IMR-90 (cell line): ENCODE data around the gene UNC5B. TPM values are rescaled to one million over a fixed set of nuclear protein-coding genes. Genes with fewer than 3 reads are reported as not detected.

Source experiments
- ATAC-seq: fragments of 200-7000 bp; cut with Tn5 transposase; 2 replicates; pipeline ENCODE4 v1.9.1; 2020; ENCODE audit warnings: low read depth, mild to moderate bottlenecking, moderate library complexity
- BruUV-seq: library from RNA; stranded (reverse); fragments of 400-500 nt; replicated peaks from 2 replicates; lab custom pipeline; 2021; lab: Mats Ljungman, UMichigan
- CTCF ChIA-PET: fragments of 300-600 bp; formaldehyde crosslinking; extraction: SDS; loops from one replicate; lab custom pipeline; 2021; ENCODE audit warnings: antibody characterized with exemption; lab: Yijun Ruan, JAX
- POLR2A ChIA-PET: fragments of 300-600 bp; sonication (Branson Sonifier 250); formaldehyde crosslinking; loops from one replicate; lab custom pipeline; 2022; ENCODE audit warnings: antibody characterized with exemption; ENCODE audit not compliant: unreplicated experiment; lab: Charles Lee
- DNase-seq: peaks from one replicate; pipeline ENCODE4 v3.0.0; 2013
- H2AFZ ChIP-seq: replicated peaks from 2 replicates; pipeline ENCODE3; 2013; ENCODE audit warnings: low read length, mild to moderate bottlenecking; ENCODE audit not compliant: poor library complexity
- H2AK5ac ChIP-seq: 2 replicates; pipeline ENCODE4 v1.6.1; 2013; ENCODE audit warnings: low read depth, low read length, inconsistent platforms
- H2AK9ac ChIP-seq: replicated peaks from 2 replicates; pipeline ENCODE3; 2013; ENCODE audit warnings: mild to moderate bottlenecking, low read depth, low read length, moderate library complexity; ENCODE audit not compliant: poor library complexity
- H2BK120ac ChIP-seq: 2 replicates; pipeline ENCODE4 v1.6.1; 2013; ENCODE audit warnings: low read depth, low read length, inconsistent platforms
- H2BK15ac ChIP-seq: 3 replicates; pipeline ENCODE4 v1.6.1; 2013; ENCODE audit warnings: low read depth, low read length, inconsistent platforms
- H2BK20ac ChIP-seq: 2 replicates; pipeline ENCODE4 v1.6.1; 2013; ENCODE audit warnings: low read depth, mild to moderate bottlenecking, inconsistent platforms, low read length, moderate library complexity
- H2BK5ac ChIP-seq: 2 replicates; pipeline ENCODE4 v1.6.1; 2013; ENCODE audit warnings: mild to moderate bottlenecking, low read depth, low read length, inconsistent platforms; ENCODE audit not compliant: poor library complexity, severe bottlenecking
- H3K14ac ChIP-seq: replicated peaks from 2 replicates; pipeline ENCODE4 v1.6.1; 2013; ENCODE audit warnings: low read depth, low read length, inconsistent platforms
- H3K18ac ChIP-seq: 2 replicates; pipeline ENCODE4 v1.6.1; 2013; ENCODE audit warnings: low read depth, low read length, control low read depth
- H3K23ac ChIP-seq: 2 replicates; pipeline ENCODE4 v1.6.1; 2013; ENCODE audit warnings: low read depth, low read length, inconsistent platforms
- H3K27ac ChIP-seq: 2 replicates; pipeline ENCODE4 v1.5.1; 2013; ENCODE audit warnings: mild to moderate bottlenecking, control low read depth, low read length; ENCODE audit not compliant: insufficient read depth
- H3K27me3 ChIP-seq: 2 replicates; pipeline ENCODE4 v1.6.1; 2013; ENCODE audit warnings: low read length; ENCODE audit not compliant: control insufficient read depth, insufficient read depth
- H3K36me3 ChIP-seq: 2 replicates; pipeline ENCODE4 v1.6.1; 2013; ENCODE audit warnings: low read length, mixed read lengths; ENCODE audit not compliant: control insufficient read depth, insufficient read depth
- H3K4ac ChIP-seq: 2 replicates; pipeline ENCODE4 v1.6.1; 2013; ENCODE audit warnings: low read depth, low read length, inconsistent platforms
- H3K4me1 ChIP-seq: 2 replicates; pipeline ENCODE4 v1.6.1; 2013; ENCODE audit warnings: low read length, mixed read lengths; ENCODE audit not compliant: control insufficient read depth, insufficient read depth
- H3K4me2 ChIP-seq: 2 replicates; pipeline ENCODE4 v1.6.1; 2013; ENCODE audit warnings: low read depth, mild to moderate bottlenecking, control low read depth, low read length, moderate library complexity
- H3K4me3 ChIP-seq: 2 replicates; pipeline ENCODE4 v1.5.1; 2013; ENCODE audit warnings: low read depth, mild to moderate bottlenecking, control low read depth, low read length, moderate library complexity; ENCODE audit not compliant: insufficient read depth
- H3K56ac ChIP-seq: 2 replicates; pipeline ENCODE4 v1.6.1; 2013; ENCODE audit warnings: low read length, inconsistent platforms; ENCODE audit not compliant: insufficient read depth; ENCODE audit errors: extremely low read depth
- H3K79me1 ChIP-seq, 2 experiments: 2 replicates each; pipeline ENCODE4 v1.6.1; 2013; ENCODE audit warnings: low read length in 2 of 2, inconsistent platforms in 1 of 2, low read depth in 1 of 2
- H3K9ac ChIP-seq: 2 replicates; pipeline ENCODE4 v1.6.1; 2013; ENCODE audit warnings: low read depth, low read length, control low read depth
- H3K9me1 ChIP-seq: 2 replicates; pipeline ENCODE4 v1.6.1; 2013; ENCODE audit warnings: low read length, inconsistent platforms; ENCODE audit not compliant: insufficient read depth
- H3K9me3 ChIP-seq: 2 replicates; pipeline ENCODE4 v1.6.1; 2013; ENCODE audit warnings: low read length; ENCODE audit not compliant: control insufficient read depth, insufficient read depth
- H4K20me1 ChIP-seq: 2 replicates; pipeline ENCODE4 v1.6.1; 2013; ENCODE audit warnings: low read length, inconsistent platforms; ENCODE audit not compliant: insufficient read depth
- H4K5ac ChIP-seq: 2 replicates; pipeline ENCODE4 v1.6.1; 2013; ENCODE audit warnings: mild to moderate bottlenecking, low read depth, low read length, control low read depth
- H4K8ac ChIP-seq, 2 experiments: 2 replicates each; pipeline ENCODE4 v1.6.1; 2013; ENCODE audit warnings: low read depth in 2 of 2, low read length in 2 of 2, control low read depth in 1 of 2, inconsistent platforms in 1 of 2
- H4K91ac ChIP-seq: 2 replicates; pipeline ENCODE4 v1.6.1; 2013; ENCODE audit warnings: low read depth, low read length, inconsistent platforms; ENCODE audit not compliant: insufficient read depth
- BHLHE40 ChIP-seq: fragments of 150-350 bp; IDR thresholded peaks from 2 replicates; pipeline ENCODE4 v1.6.1; 2016; ENCODE audit warnings: mild to moderate bottlenecking, low read depth, low read length
- CEBPB ChIP-seq: IDR thresholded peaks from 2 replicates; pipeline ENCODE4 v1.6.1; 2012; ENCODE audit warnings: low read depth, low read length, improper control_type of control experiment
- CHD1 ChIP-seq: IDR thresholded peaks from 2 replicates; pipeline ENCODE4 v1.6.1; 2012; ENCODE audit warnings: low read depth, low read length, improper control_type of control experiment
- FOS ChIP-seq: fragments of 150-350 bp; IDR thresholded peaks from 2 replicates; pipeline ENCODE4 v1.6.1; 2016; ENCODE audit warnings: low read depth, low read length
- MAFK ChIP-seq: IDR thresholded peaks from 2 replicates; pipeline ENCODE4 v1.6.1; 2012; ENCODE audit warnings: low read depth, low read length, improper control_type of control experiment
- MAZ ChIP-seq: IDR thresholded peaks from 2 replicates; pipeline ENCODE4 v1.6.1; 2012; ENCODE audit warnings: low read depth, mild to moderate bottlenecking, low read length, improper control_type of control experiment, moderate library complexity, borderline replicate concordance
- MXI1 ChIP-seq: IDR thresholded peaks from 2 replicates; pipeline ENCODE4 v1.6.1; 2012; ENCODE audit warnings: low read depth, mild to moderate bottlenecking, low read length, moderate library complexity, borderline replicate concordance
- NFE2L2 ChIP-seq: fragments of 150-350 bp; IDR thresholded peaks from 2 replicates; pipeline ENCODE4 v1.6.1; 2016; ENCODE audit warnings: low read depth, mild to moderate bottlenecking, low read length
- POLR2A ChIP-seq: IDR thresholded peaks from 2 replicates; pipeline ENCODE4 v1.6.1; 2012; ENCODE audit warnings: mild to moderate bottlenecking, low read depth, low read length
- RAD21 ChIP-seq: IDR thresholded peaks from 2 replicates; pipeline ENCODE4 v1.6.1; 2012; ENCODE audit warnings: low read length, improper control_type of control experiment
- RCOR1 ChIP-seq: IDR thresholded peaks from 2 replicates; pipeline ENCODE4 v1.6.1; 2012; ENCODE audit warnings: mild to moderate bottlenecking, low read length, improper control_type of control experiment; ENCODE audit not compliant: insufficient replicate concordance
- RFX5 ChIP-seq: IDR thresholded peaks from 2 replicates; pipeline ENCODE4 v1.8.0; 2012; ENCODE audit warnings: low read depth, mild to moderate bottlenecking, low read length, moderate library complexity
- SMC3 ChIP-seq: fragments of 150-350 bp; IDR thresholded peaks from 2 replicates; pipeline ENCODE4 v1.6.1; 2016; ENCODE audit warnings: low read depth, mild to moderate bottlenecking, antibody characterized with exemption, low read length, moderate library complexity
- WGBS, 2 experiments: methylation state at CpG; one replicate each; pipeline versions ENCODE4 v1.1.5 to v1.1.7; 2013; ENCODE audit warnings: missing lambda C conversion rate in 2 of 2; ENCODE audit not compliant: insufficient read length in 1 of 2; ENCODE audit errors: extremely low coverage in 2 of 2; 5-methylcytosine and 5-hydroxymethylcytosine counted together
- dilution Hi-C: fragments of 300-500 bp; cut with HindIII; formaldehyde crosslinking; loops from one replicate; pipeline ENCODE4 v1.14.3; 2018; ENCODE audit warnings: low sequenced_read_pairs; ENCODE audit not compliant: unreplicated experiment
- in situ Hi-C: fragments of 300-500 bp; cut with MboI; formaldehyde crosslinking; loops from 3 replicates; pipeline ENCODE4 v1.14.3; 2019; ENCODE audit warnings: low sequenced_read_pairs, inconsistent platforms, mixed read lengths
- intact Hi-C: fragments of 100-400 bp; cut with micrococcal nuclease; formaldehyde crosslinking; loops from 2 replicates; pipeline ENCODE4 v1.10.0; 2022
- polyA plus RNA-seq, 3 experiments: library from polyadenylated mRNA; depleted of rRNA; stranded (reverse); fragments of >200 nt; gene quantifications; 2 replicates each; pipeline ENCODE4 v1.2.3, GENCODE V29; 2012; ENCODE audit warnings: low replicate concordance in 1 of 3
- total RNA-seq: library from RNA; depleted of rRNA; stranded (reverse); fragments of >200 nt; gene quantifications from 2 replicates; pipeline ENCODE4 v1.2.3, GENCODE V29; 2012
- TF ChIP-seq, protein P1 (sequence below): fragments of 150-350 bp; IDR thresholded peaks from 2 replicates; pipeline ENCODE4 v1.6.1; 2017; ENCODE audit warnings: mild to moderate bottlenecking, antibody characterized with exemption, low read length, low read depth
- TF ChIP-seq, protein P2 (sequence below): fragments of 150-350 bp; IDR thresholded peaks from 2 replicates; pipeline ENCODE4 v1.6.1; 2016; ENCODE audit warnings: low read depth, mild to moderate bottlenecking, low read length, moderate library complexity, borderline replicate concordance
- TF ChIP-seq, protein P3 (sequence below): conservative IDR thresholded peaks from 2 replicates; pipeline ENCODE4 v1.5.1; 2012; ENCODE audit warnings: mild to moderate bottlenecking, low read depth, low read length, improper control_type of control experiment

The UNC5B gene
- total and polyA plus RNA-seq, 2 of the 4 experiments (the other 2 are of a cell fraction), result 1.6 to 4.2 TPM

DNA sequence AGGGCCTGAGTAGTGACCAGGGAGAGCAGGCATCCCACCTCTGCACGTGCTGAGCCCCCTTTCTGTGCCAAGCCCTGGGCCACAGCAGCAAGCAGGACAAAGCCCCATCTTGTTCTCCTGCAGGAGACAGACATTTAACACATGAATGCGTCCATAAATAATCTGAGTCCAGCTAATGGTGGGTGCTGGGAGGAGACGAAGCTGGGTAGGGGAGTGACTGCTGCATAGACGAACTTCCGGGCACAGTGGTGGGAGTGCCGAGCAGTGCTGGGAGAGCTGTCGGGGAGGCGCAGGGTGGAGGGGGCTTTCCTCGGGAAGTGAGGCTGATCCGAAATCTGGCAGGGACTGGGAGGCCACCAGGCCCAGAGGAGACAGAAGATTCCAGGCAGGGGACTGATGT lies 71.5 kb downstream of the UNC5B start:
- no peak overlapping the region for H3K14ac ChIP-seq
- intact Hi-C loops, result loop anchor here (2.0 kb wide), 1 partner anchor 75 kb away; no protein-coding TSS in a partner anchor
- H3K79me1 ChIP-seq, result no peaks in the 10 kb centered on the region
- no peak overlapping the region for H3K4ac ChIP-seq
- no peaks in the 10 kb centered on the region for H3K9me3 ChIP-seq
- H4K91ac ChIP-seq, result no peak overlapping the region
- H3K56ac ChIP-seq, result no peak overlapping the region
- TF ChIP-seq, protein P1, sequence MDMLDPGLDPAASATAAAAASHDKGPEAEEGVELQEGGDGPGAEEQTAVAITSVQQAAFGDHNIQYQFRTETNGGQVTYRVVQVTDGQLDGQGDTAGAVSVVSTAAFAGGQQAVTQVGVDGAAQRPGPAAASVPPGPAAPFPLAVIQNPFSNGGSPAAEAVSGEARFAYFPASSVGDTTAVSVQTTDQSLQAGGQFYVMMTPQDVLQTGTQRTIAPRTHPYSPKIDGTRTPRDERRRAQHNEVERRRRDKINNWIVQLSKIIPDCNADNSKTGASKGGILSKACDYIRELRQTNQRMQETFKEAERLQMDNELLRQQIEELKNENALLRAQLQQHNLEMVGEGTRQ, result no peak
- TF ChIP-seq BHLHE40 (no peak), CHD1 (no peak), MAFK (no peak), RCOR1 (no peak), RAD21 (no peak), RFX5 (no peak), FOS (no peak), CEBPB (no peak), MXI1 (no peak), POLR2A (no peak), MAZ (no peak), NFE2L2 (no peak), SMC3 (no peak)
- TF ChIP-seq, protein P2, sequence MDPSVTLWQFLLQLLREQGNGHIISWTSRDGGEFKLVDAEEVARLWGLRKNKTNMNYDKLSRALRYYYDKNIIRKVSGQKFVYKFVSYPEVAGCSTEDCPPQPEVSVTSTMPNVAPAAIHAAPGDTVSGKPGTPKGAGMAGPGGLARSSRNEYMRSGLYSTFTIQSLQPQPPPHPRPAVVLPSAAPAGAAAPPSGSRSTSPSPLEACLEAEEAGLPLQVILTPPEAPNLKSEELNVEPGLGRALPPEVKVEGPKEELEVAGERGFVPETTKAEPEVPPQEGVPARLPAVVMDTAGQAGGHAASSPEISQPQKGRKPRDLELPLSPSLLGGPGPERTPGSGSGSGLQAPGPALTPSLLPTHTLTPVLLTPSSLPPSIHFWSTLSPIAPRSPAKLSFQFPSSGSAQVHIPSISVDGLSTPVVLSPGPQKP, result no peak
- TF ChIP-seq, protein P3, sequence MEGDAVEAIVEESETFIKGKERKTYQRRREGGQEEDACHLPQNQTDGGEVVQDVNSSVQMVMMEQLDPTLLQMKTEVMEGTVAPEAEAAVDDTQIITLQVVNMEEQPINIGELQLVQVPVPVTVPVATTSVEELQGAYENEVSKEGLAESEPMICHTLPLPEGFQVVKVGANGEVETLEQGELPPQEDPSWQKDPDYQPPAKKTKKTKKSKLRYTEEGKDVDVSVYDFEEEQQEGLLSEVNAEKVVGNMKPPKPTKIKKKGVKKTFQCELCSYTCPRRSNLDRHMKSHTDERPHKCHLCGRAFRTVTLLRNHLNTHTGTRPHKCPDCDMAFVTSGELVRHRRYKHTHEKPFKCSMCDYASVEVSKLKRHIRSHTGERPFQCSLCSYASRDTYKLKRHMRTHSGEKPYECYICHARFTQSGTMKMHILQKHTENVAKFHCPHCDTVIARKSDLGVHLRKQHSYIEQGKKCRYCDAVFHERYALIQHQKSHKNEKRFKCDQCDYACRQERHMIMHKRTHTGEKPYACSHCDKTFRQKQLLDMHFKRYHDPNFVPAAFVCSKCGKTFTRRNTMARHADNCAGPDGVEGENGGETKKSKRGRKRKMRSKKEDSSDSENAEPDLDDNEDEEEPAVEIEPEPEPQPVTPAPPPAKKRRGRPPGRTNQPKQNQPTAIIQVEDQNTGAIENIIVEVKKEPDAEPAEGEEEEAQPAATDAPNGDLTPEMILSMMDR, result no peak
- H2BK5ac ChIP-seq, result no peak overlapping the region
- ATAC-seq, result no peak
- no peaks in the 10 kb centered on the region for H3K27me3 ChIP-seq
- H2BK15ac ChIP-seq, result no peak overlapping the region
- no peak for DNase-seq
- no peak overlapping the region for H2BK120ac ChIP-seq
- no peak overlapping the region for H3K4me2 ChIP-seq
- no peak overlapping the region for H3K27ac ChIP-seq
- in situ Hi-C loops, result no loop called here
- no peaks in the 10 kb centered on the region for H3K9me1 ChIP-seq
- no peak overlapping the region for H3K18ac ChIP-seq
- H3K23ac ChIP-seq, result no peak overlapping the region
- no peak overlapping the region for H3K4me3 ChIP-seq
- H3K9ac ChIP-seq, result no peak overlapping the region
- no peak overlapping the region for H4K8ac ChIP-seq
- no peak overlapping the region for H2AK5ac ChIP-seq
- dilution Hi-C loops, result no loop called here
- no peak overlapping the region for H2AFZ ChIP-seq
- H3K4me1 ChIP-seq, result peaks cover 9% of the 10 kb centered on the region; the same call in 1 of the 2 replicates
- ChIA-PET POLR2A (no interaction called here), CTCF (interaction anchor here (0.5 to 1.2 kb wide), 3 partner anchors 47 to 353 kb away, joined by 3 to 6 read pairs (median 3); no protein-coding TSS in a partner anchor)
- no peak overlapping the region for H2AK9ac ChIP-seq
- BruUV-seq, result no TSS peak
- H4K20me1 ChIP-seq, result no peaks in the 10 kb centered on the region
- H4K5ac ChIP-seq, result no peak overlapping the region
- H3K36me3 ChIP-seq, result peaks cover 6% of the 10 kb centered on the region; the same call in 1 of the 2 replicates
- H2BK20ac ChIP-seq, result no peak overlapping the region
- WGBS, 2 experiments, result 70% methylated on average over 2 of the region's 10 CpGs; no CpG with 5 or more reads in 1 of the 2 experiments
